ENCODE data around the gene CARTPT.

CARTPT gene

DNA sequence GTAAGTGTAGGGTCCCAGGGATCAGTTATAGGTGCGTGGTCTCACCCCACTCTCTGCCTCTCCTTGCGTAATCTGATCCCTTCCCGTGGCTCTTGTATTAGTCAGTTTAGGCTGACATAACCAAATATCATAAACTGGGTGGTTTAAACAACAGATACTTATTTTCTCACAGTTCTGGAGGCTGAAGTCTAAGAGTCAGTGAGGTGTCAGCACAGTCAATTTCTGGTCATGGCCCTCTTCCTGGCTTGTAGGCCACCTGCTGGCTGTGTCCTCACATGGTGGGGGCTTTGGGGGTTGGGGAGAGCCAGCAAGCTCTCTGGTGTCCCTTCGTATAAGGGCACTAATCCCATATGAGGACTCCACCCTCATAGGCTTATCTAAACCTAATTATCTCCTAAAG, 32.3 kb downstream of the CARTPT start:
- H3K27ac ChIP-seq (replicated peaks) = no peak overlapping the region

DNA sequence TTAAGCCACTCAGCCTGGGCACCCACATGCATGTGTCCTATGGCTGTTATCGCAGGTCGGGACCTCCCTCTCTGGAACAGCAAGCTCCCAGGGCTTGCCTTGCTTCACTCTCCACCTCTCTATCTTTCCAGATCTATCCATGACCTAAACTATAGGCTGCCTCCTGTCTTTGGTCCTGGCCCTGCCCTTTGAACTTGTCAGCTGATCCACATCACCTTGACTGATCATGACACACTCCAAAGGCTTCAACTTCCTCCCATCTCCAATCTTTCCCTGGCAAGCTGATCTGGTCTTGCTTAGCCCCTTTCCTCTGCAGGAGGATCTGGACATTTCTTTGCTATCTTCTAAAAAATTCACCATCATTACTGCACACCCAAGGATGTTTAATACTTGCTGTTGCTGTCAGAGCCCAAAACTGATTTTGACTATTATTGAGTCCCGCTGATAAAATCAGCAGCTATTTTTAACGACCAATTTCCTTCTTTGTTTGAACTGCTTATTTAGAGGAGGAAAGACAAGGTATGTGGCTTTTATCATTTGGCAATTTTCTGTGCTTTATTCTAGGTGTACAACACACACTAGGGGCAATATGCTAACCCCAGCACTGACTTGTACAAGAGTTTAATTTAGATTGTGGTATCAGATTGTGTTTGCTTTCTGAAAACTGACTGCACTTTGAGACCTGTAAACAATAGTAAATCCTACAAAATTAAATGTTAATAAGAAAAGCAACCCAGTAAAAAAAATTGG, 33.5 kb downstream of the CARTPT start:
- Histone ChIP-seq H3K27ac (replicated peaks) (no peak overlapping the region), H3K27me3 (ENCODE audit: insufficient read depth, poor library complexity, severe bottlenecking) (no peaks in the 10 kb centered on the region), H3K4me3 (replicated peaks; ENCODE audit: insufficient read depth, low read length) (no peak overlapping the region)
- DNase-seq (ENCODE audit: low read depth in 1 of 2, low spot score in 1 of 2) = no peak
- no peak for TF ChIP-seq CTCF (IDR thresholded peaks at IDR 0.05; ENCODE audit: insufficient read depth, low read length)
- TF ChIP-seq SPI1 (IDR thresholded peaks at IDR 0.05; ENCODE audit: borderline replicate concordance, low read depth) = no peak
- TF ChIP-seq, protein P1, sequence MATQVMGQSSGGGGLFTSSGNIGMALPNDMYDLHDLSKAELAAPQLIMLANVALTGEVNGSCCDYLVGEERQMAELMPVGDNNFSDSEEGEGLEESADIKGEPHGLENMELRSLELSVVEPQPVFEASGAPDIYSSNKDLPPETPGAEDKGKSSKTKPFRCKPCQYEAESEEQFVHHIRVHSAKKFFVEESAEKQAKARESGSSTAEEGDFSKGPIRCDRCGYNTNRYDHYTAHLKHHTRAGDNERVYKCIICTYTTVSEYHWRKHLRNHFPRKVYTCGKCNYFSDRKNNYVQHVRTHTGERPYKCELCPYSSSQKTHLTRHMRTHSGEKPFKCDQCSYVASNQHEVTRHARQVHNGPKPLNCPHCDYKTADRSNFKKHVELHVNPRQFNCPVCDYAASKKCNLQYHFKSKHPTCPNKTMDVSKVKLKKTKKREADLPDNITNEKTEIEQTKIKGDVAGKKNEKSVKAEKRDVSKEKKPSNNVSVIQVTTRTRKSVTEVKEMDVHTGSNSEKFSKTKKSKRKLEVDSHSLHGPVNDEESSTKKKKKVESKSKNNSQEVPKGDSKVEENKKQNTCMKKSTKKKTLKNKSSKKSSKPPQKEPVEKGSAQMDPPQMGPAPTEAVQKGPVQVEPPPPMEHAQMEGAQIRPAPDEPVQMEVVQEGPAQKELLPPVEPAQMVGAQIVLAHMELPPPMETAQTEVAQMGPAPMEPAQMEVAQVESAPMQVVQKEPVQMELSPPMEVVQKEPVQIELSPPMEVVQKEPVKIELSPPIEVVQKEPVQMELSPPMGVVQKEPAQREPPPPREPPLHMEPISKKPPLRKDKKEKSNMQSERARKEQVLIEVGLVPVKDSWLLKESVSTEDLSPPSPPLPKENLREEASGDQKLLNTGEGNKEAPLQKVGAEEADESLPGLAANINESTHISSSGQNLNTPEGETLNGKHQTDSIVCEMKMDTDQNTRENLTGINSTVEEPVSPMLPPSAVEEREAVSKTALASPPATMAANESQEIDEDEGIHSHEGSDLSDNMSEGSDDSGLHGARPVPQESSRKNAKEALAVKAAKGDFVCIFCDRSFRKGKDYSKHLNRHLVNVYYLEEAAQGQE (IDR thresholded peaks at IDR 0.05; ENCODE audit: insufficient replicate concordance, low read depth) = no peak
- no peak for TF ChIP-seq GABPA (IDR thresholded peaks at IDR 0.05; ENCODE audit: low read depth)
- no peak for TF ChIP-seq POLR2AphosphoS5 (IDR thresholded peaks at IDR 0.05; ENCODE audit: low read depth)

More for the DNA sequence above, 32.3 kb downstream of the CARTPT start:
- DNase-seq (ENCODE audit: low read depth in 1 of 2, low spot score in 1 of 2) = no peak
- Histone ChIP-seq H3K27me3 (ENCODE audit: insufficient read depth, poor library complexity, severe bottlenecking) (no peaks in the 10 kb centered on the region), H3K4me3 (replicated peaks; ENCODE audit: insufficient read depth, low read length) (no peak overlapping the region)
- TF ChIP-seq SPI1 (IDR thresholded peaks at IDR 0.05; ENCODE audit: borderline replicate concordance, low read depth) (no peak), CTCF (IDR thresholded peaks at IDR 0.05; ENCODE audit: insufficient read depth, low read length) (no peak), GABPA (IDR thresholded peaks at IDR 0.05; ENCODE audit: low read depth) (no peak), POLR2AphosphoS5 (IDR thresholded peaks at IDR 0.05; ENCODE audit: low read depth) (no peak)
- TF ChIP-seq, protein P1 (IDR thresholded peaks at IDR 0.05; ENCODE audit: insufficient replicate concordance, low read depth) = no peak

GRCh38 chr5:71757590-71758543, 38.8 kb downstream of the CARTPT start:
- Histone ChIP-seq H3K4me3 (replicated peaks; ENCODE audit: insufficient read depth, low read length) (no peak overlapping the region), H3K27ac (replicated peaks) (no peak overlapping the region), H3K27me3 (ENCODE audit: insufficient read depth, poor library complexity, severe bottlenecking) (no peaks in the 10 kb centered on the region)
- TF ChIP-seq CTCF (IDR thresholded peaks at IDR 0.05; ENCODE audit: insufficient read depth, low read length) = peak; percentile 11
- no peak for TF ChIP-seq GABPA (IDR thresholded peaks at IDR 0.05; ENCODE audit: low read depth)
- peak in 1 of 2 experiments; percentile 38 for DNase-seq (ENCODE audit: low read depth in 1 of 2, low spot score in 1 of 2)

Data from HL-60 (cell line).